A673 (cell line): ENCODE results near the gene PYGO2.
A peak's percentile ranks its signal among the peaks of the same experiment; 100 is the strongest.

Source experiments
- CTCF ChIP-seq: fragments of 300-800, 200-600 bp; sonication (generic); conservative IDR thresholded peaks from 2 replicates; pipeline ENCODE4 v1.5.1; 2017; ENCODE audit warnings: low read depth, mild to moderate bottlenecking, antibody characterized with exemption, low read length, moderate library complexity, mixed read lengths
- EZH2 ChIP-seq: fragments of 200-600 bp; sonication (generic); IDR thresholded peaks from 2 replicates; pipeline ENCODE4 v1.6.1; 2017; ENCODE audit warnings: borderline replicate concordance, low read depth, mild to moderate bottlenecking, mixed read lengths, antibody characterized with exemption, low read length; ENCODE audit not compliant: poor library complexity, severe bottlenecking

- TF ChIP-seq CTCF (0 out of 2 replicates have a peak, but pooled peaks have one; percentile 7), EZH2 (no peak)
These were observed 39.3 kb upstream of the PYGO2 start for GRCh38 chr1:155000726-155001424.
